ENCODE results near the gene NKD2. TPM values are rescaled to one million over a fixed set of nuclear protein-coding genes. Genes with fewer than 3 reads are reported as not detected.

Gene NKD2
- total and polyA plus RNA-seq, 9 of the 15 experiments (the other 6 are each of a cell fraction or from before 2014, with no cell fraction given): 0.09 to 0.64 (median 0.27) TPM; not detected in 5

DNA sequence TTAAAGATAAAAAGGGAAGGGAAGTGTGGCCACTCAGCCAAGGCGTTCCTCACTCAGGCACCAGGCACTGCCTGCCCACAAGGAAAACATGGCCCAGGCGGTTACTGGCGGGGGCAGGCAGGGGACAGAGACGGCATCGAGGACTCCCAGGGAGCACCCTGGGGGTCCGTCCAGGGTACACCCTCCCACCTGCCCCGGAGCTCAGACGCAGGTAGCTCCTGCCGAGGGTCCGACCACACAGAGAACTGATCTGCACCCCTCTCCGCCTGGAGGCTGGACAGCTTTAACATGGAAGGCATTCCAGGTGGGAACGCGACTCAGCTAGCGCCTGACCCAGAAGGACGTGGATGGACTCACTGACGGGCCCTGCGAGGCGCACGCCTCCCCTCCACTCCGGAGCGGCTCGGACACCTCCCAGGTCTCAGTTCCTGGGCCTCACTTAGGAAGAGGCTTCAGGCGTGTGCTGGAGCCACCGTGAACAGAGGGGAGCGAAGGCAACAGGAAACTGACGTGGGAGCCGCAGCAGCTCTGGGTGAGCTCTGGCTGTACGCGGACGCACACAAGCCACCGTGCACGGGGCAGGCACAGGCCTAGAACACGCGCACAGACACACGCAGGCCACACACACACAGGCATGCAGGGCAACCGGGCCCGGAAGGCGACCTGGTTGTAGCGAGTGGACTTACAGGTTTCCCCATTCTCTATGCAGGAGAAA is 47.5 kb downstream of the NKD2 start:
- Histone ChIP-seq H2AFZ (ENCODE audit: low read depth, low read length) (no peak overlapping the region), H3K27ac (ENCODE audit: extremely low read depth, low read depth, low read length) (no peak overlapping the region), H3K9me1 (ENCODE audit: control insufficient read depth, insufficient read depth, low read length) (no peaks in the 10 kb centered on the region), H3K4me1 (replicated peaks in 1 of 2; ENCODE audit: control insufficient read depth in 2 of 2, insufficient read depth in 2 of 2, low read length in 2 of 2) (peaks cover 0 to 66% of the 10 kb centered on the region in 2 experiments; a peak in 1 of 5 replicates), H3K9ac (ENCODE audit: insufficient read depth in 1 of 2, low read depth in 2 of 2, low read length in 2 of 2) (peak overlapping the region in 1 of 2 experiments; percentile 56; a peak in 1 of 4 replicates), H3K27me3 (ENCODE audit: control insufficient read depth in 2 of 2, insufficient read depth in 2 of 2, low read length in 2 of 2) (peaks cover 31 to 83% of the 10 kb centered on the region in 2 experiments), H3K4me2 (ENCODE audit: insufficient read depth, low read length) (no peak overlapping the region), H4K20me1 (replicated peaks; ENCODE audit: control insufficient read depth, insufficient read depth, low read length) (peaks cover 40% of the 10 kb centered on the region), H3K9me3 (replicated peaks; ENCODE audit: control insufficient read depth, insufficient read depth, low read depth, low read length) (no peaks in the 10 kb centered on the region), H3K4me3 (no peak overlapping the region), H3K79me2 (ENCODE audit: control insufficient read depth, insufficient read depth, low read length) (no peaks in the 10 kb centered on the region), H3K36me3 (ENCODE audit: control insufficient read depth, insufficient read depth, low read length) (no peaks in the 10 kb centered on the region)
- intact Hi-C loops (cut with micrococcal nuclease) (no loop called here), in situ Hi-C loops (cut with MboI) (no loop called here)
- DNase-seq (ENCODE audit: extremely low read depth in 1 of 4, low spot score in 3 of 4) (no peak), FAIRE-seq (no peak), ATAC-seq (no peak)
- BruUV-seq (replicated peaks): no TSS peak
- 30% methylated on average over 36 of the region's 39 CpGs for WGBS (ENCODE audit: insufficient coverage, low coverage, missing lambda C conversion rate)
- POLR2A ChIA-PET: interaction anchor here (0.8 kb wide), 1 partner anchor 94 kb away, joined by 3 read pairs; no protein-coding TSS in a partner anchor
- CTCF ChIA-PET (ENCODE audit: low intra/inter-chr PET ratio): no interaction called here
- TF ChIP-seq ZFP30 (CRISPR knock-in tag; IDR thresholded peaks at IDR 0.05; ENCODE audit: borderline replicate concordance) (no peak), HES1 (IDR thresholded peaks at IDR 0.05; ENCODE audit: low read depth) (no peak), GABPB1 (CRISPR knock-in tag; IDR thresholded peaks at IDR 0.05) (no peak), IRF9 (tag; IDR thresholded peaks at IDR 0.05) (no peak), MEF2A (IDR thresholded peaks at IDR 0.05; ENCODE audit: control insufficient read depth, low read depth, low read length) (no peak), ZNF76 (CRISPR knock-in tag; IDR thresholded peaks at IDR 0.05; ENCODE audit: borderline replicate concordance) (no peak), SMAD1 (IDR thresholded peaks at IDR 0.05; ENCODE audit: low read depth, low read length, partially characterized antibody) (no peak), SMARCC2 (IDR thresholded peaks at IDR 0.05; ENCODE audit: low read depth) (no peak), ZNF644 (tag; IDR thresholded peaks at IDR 0.05; ENCODE audit: low read depth) (no peak), HOXB6 (CRISPR knock-in tag; IDR thresholded peaks at IDR 0.05; ENCODE audit: borderline replicate concordance) (no peak), ZNF232 (CRISPR knock-in tag; IDR thresholded peaks at IDR 0.05) (no peak), EHMT2 (IDR thresholded peaks at IDR 0.05) (no peak), ZNF398 (CRISPR knock-in tag; IDR thresholded peaks at IDR 0.05) (no peak)
- TF ChIP-seq, protein P1, sequence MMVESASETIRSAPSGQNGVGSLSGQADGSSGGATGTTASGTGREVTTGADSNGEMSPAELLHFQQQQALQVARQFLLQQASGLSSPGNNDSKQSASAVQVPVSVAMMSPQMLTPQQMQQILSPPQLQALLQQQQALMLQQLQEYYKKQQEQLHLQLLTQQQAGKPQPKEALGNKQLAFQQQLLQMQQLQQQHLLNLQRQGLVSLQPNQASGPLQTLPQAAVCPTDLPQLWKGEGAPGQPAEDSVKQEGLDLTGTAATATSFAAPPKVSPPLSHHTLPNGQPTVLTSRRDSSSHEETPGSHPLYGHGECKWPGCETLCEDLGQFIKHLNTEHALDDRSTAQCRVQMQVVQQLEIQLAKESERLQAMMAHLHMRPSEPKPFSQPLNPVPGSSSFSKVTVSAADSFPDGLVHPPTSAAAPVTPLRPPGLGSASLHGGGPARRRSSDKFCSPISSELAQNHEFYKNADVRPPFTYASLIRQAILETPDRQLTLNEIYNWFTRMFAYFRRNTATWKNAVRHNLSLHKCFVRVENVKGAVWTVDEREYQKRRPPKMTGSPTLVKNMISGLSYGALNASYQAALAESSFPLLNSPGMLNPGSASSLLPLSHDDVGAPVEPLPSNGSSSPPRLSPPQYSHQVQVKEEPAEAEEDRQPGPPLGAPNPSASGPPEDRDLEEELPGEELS (CRISPR knock-in tag; IDR thresholded peaks at IDR 0.05; ENCODE audit: borderline replicate concordance): no peak

Measured in K562 (cell line).